Measurements from ENCODE around the gene SAMD4B.

SAMD4B gene

GRCh38 chr19:39417463-39418181, 75.4 kb downstream of the SAMD4B start:
- no peak overlapping the region for H3K4me3 Mint-ChIP-seq
- H3K9me3 Mint-ChIP-seq = no peaks in the 10 kb centered on the region

GRCh38 chr19:39419003-39419402, 76.8 kb downstream of the SAMD4B start:
- H3K27me3 Mint-ChIP-seq = no peaks in the 10 kb centered on the region
- no peak overlapping the region for H3K27ac Mint-ChIP-seq
- H3K9me3 Mint-ChIP-seq = no peaks in the 10 kb centered on the region
- peaks cover 7% of the 10 kb centered on the region for H3K4me1 Mint-ChIP-seq
- H3K4me3 Mint-ChIP-seq = no peak overlapping the region
- no peak for DNase-seq
- H3K36me3 Mint-ChIP-seq (ENCODE audit: low read depth) = peaks cover 5% of the 10 kb centered on the region
- ATAC-seq = no peak

More at GRCh38 chr19:39417463-39418181, 75.4 kb downstream of the SAMD4B start:
- Mint-ChIP-seq H3K36me3 (ENCODE audit: low read depth) (peaks cover 3% of the 10 kb centered on the region), H3K27me3 (no peaks in the 10 kb centered on the region), H3K27ac (no peak overlapping the region), H3K4me1 (peaks cover 12% of the 10 kb centered on the region)
- ATAC-seq (no peak), DNase-seq (no peak)

- no peaks in the 10 kb centered on the region for H3K27me3 Mint-ChIP-seq
- no peak overlapping the region for H3K27ac Mint-ChIP-seq
Observed at GRCh38 chr19:39420769-39421168, 78.5 kb downstream of the SAMD4B start.

GRCh38 chr19:39422020-39422419, 79.8 kb downstream of the SAMD4B start:
- no peaks in the 10 kb centered on the region for H3K27me3 Mint-ChIP-seq
- ATAC-seq (no peak), DNase-seq (no peak)
- H3K9me3 Mint-ChIP-seq = no peaks in the 10 kb centered on the region
- H3K4me3 Mint-ChIP-seq = no peak overlapping the region
- no peaks in the 10 kb centered on the region for H3K4me1 Mint-ChIP-seq
- H3K27ac Mint-ChIP-seq = no peak overlapping the region
- H3K36me3 Mint-ChIP-seq (ENCODE audit: low read depth) = peaks cover 5% of the 10 kb centered on the region

More at GRCh38 chr19:39420769-39421168, 78.5 kb downstream of the SAMD4B start:
- DNase-seq (no peak), ATAC-seq (no peak)
- no peaks in the 10 kb centered on the region for H3K4me1 Mint-ChIP-seq
- H3K36me3 Mint-ChIP-seq (ENCODE audit: low read depth) = peaks cover 5% of the 10 kb centered on the region
- no peak overlapping the region for H3K4me3 Mint-ChIP-seq
- no peaks in the 10 kb centered on the region for H3K9me3 Mint-ChIP-seq

GRCh38 chr19:39423258-39424086, 81.3 kb downstream of the SAMD4B start:
- H3K27me3 Mint-ChIP-seq = no peaks in the 10 kb centered on the region
- no peak for DNase-seq
- peaks cover 5% of the 10 kb centered on the region for H3K36me3 Mint-ChIP-seq (ENCODE audit: low read depth)
- H3K27ac Mint-ChIP-seq = no peak overlapping the region
- no peak for ATAC-seq
- no peak overlapping the region for H3K4me3 Mint-ChIP-seq
- H3K9me3 Mint-ChIP-seq = no peaks in the 10 kb centered on the region
- no peaks in the 10 kb centered on the region for H3K4me1 Mint-ChIP-seq

GRCh38 chr19:39424934-39425333, 82.7 kb downstream of the SAMD4B start:
- DNase-seq (no peak), ATAC-seq (no peak)
- Mint-ChIP-seq H3K4me3 (no peak overlapping the region), H3K9me3 (no peaks in the 10 kb centered on the region), H3K27me3 (no peaks in the 10 kb centered on the region), H3K27ac (no peak overlapping the region), H3K4me1 (no peaks in the 10 kb centered on the region), H3K36me3 (ENCODE audit: low read depth) (peaks cover 2% of the 10 kb centered on the region)

GRCh38 chr19:39425744-39426143, 83.5 kb downstream of the SAMD4B start:
- Mint-ChIP-seq H3K27ac (no peak overlapping the region), H3K9me3 (no peaks in the 10 kb centered on the region)

GRCh38 chr19:39426170-39426569, 83.9 kb downstream of the SAMD4B start:
- Mint-ChIP-seq H3K27me3 (no peaks in the 10 kb centered on the region), H3K36me3 (ENCODE audit: low read depth) (peaks cover 6% of the 10 kb centered on the region), H3K27ac (no peak overlapping the region), H3K4me1 (peaks cover 9% of the 10 kb centered on the region), H3K4me3 (no peak overlapping the region), H3K9me3 (no peaks in the 10 kb centered on the region)
- no peak for DNase-seq
- no peak for ATAC-seq

More at GRCh38 chr19:39425744-39426143, 83.5 kb downstream of the SAMD4B start:
- Mint-ChIP-seq H3K4me3 (no peak overlapping the region), H3K36me3 (ENCODE audit: low read depth) (peaks cover 2% of the 10 kb centered on the region), H3K4me1 (peaks cover 5% of the 10 kb centered on the region), H3K27me3 (no peaks in the 10 kb centered on the region)
- no peak for DNase-seq
- ATAC-seq = no peak

GRCh38 chr19:39427707-39428106, 85.5 kb downstream of the SAMD4B start:
- Mint-ChIP-seq H3K9me3 (no peaks in the 10 kb centered on the region), H3K4me3 (no peak overlapping the region), H3K27me3 (no peaks in the 10 kb centered on the region), H3K27ac (no peak overlapping the region), H3K4me1 (peaks cover 17% of the 10 kb centered on the region), H3K36me3 (ENCODE audit: low read depth) (peaks cover 13% of the 10 kb centered on the region)
- no peak for ATAC-seq
- no peak for DNase-seq

GRCh38 chr19:39428283-39429112, 86.3 kb downstream of the SAMD4B start:
- H3K27me3 Mint-ChIP-seq = no peaks in the 10 kb centered on the region
- DNase-seq (no peak), ATAC-seq (no peak)
- peaks cover 19% of the 10 kb centered on the region for H3K36me3 Mint-ChIP-seq (ENCODE audit: low read depth)
- H3K9me3 Mint-ChIP-seq = no peaks in the 10 kb centered on the region
- H3K27ac Mint-ChIP-seq = no peak overlapping the region
- H3K4me1 Mint-ChIP-seq = peaks cover 25% of the 10 kb centered on the region
- no peak overlapping the region for H3K4me3 Mint-ChIP-seq

- no peaks in the 10 kb centered on the region for H3K9me3 Mint-ChIP-seq
- peaks cover 46% of the 10 kb centered on the region for H3K4me1 Mint-ChIP-seq
- H3K27me3 Mint-ChIP-seq = peaks cover 3% of the 10 kb centered on the region
- peak; percentile 53 for DNase-seq
- H3K27ac Mint-ChIP-seq = peak overlapping the region; percentile 91
- peak; percentile 77 for ATAC-seq
- H3K36me3 Mint-ChIP-seq (ENCODE audit: low read depth) = peaks cover 41% of the 10 kb centered on the region
- H3K4me3 Mint-ChIP-seq = peak overlapping the region; percentile 28
Observed at GRCh38 chr19:39430675-39431593, 88.7 kb downstream of the SAMD4B start.

GRCh38 chr19:39432677-39433025, 90.4 kb downstream of the SAMD4B start:
- Mint-ChIP-seq H3K27me3 (peaks cover 5% of the 10 kb centered on the region), H3K27ac (peak overlapping the region; percentile 70), H3K9me3 (no peaks in the 10 kb centered on the region), H3K4me1 (peaks cover 57% of the 10 kb centered on the region), H3K36me3 (ENCODE audit: low read depth) (peaks cover 41% of the 10 kb centered on the region), H3K4me3 (peak overlapping the region; percentile 100)
- ATAC-seq (no peak), DNase-seq (no peak)

GRCh38 chr19:39433480-39434079, 91.4 kb downstream of the SAMD4B start:
- Mint-ChIP-seq H3K9me3 (no peaks in the 10 kb centered on the region), H3K4me1 (peaks cover 57% of the 10 kb centered on the region), H3K4me3 (peak overlapping the region; percentile 100), H3K36me3 (ENCODE audit: low read depth) (peaks cover 41% of the 10 kb centered on the region), H3K27ac (peak overlapping the region; percentile 99), H3K27me3 (peaks cover 5% of the 10 kb centered on the region)
- ATAC-seq = no peak
- no peak for DNase-seq
